ENCODE measurements around the gene ZNF616. TPM values are rescaled to one million over a fixed set of nuclear protein-coding genes. Genes with fewer than 3 reads are reported as not detected.

ZNF616 gene
- total RNA-seq, 2 experiments from 2014 or later = 11.2 to 11.7 TPM

DNA sequence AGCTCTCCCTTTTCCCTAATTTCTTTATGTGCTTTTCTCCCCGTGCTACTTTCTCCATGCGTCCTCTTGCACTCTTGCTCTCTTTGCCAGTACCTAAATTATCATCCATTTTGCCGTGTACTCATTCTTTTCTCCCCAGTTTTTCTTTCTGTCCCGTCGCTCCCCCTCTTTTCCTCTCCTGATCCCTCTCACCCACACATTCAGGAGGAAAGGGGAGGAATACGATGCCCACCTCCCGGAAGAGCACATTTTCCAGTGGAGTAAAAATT is 821 bp downstream of the ZNF616 start:
- POLR2A ChIA-PET = interaction anchor here (0.6 to 1.5 kb wide), 5 partner anchors 21 to 220 kb away, joined by 3 to 4 read pairs (median 3); no protein-coding TSS in a partner anchor
- Mint-ChIP-seq H3K27ac (peak overlapping the region; percentile 91), H3K4me1 (ENCODE audit: low read depth) (peaks cover 25% of the 10 kb centered on the region), H3K9me3 (peaks cover 23% of the 10 kb centered on the region), H3K27me3 (no peaks in the 10 kb centered on the region), H3K4me3 (peak overlapping the region; percentile 95), H3K36me3 (ENCODE audit: low read depth) (peaks cover 37% of the 10 kb centered on the region)
- ATAC-seq (no peak), DNase-seq (no peak)
- CTCF ChIA-PET = interaction anchor here (0.7 to 2.2 kb wide), 5 partner anchors 26 to 98 kb away, joined by 3 to 18 read pairs (median 3); partner anchors contain the start of genes ZNF432 and ZNF836
- intact Hi-C loops (cut with micrococcal nuclease) = no loop called here
- TF ChIP-seq, protein P1, sequence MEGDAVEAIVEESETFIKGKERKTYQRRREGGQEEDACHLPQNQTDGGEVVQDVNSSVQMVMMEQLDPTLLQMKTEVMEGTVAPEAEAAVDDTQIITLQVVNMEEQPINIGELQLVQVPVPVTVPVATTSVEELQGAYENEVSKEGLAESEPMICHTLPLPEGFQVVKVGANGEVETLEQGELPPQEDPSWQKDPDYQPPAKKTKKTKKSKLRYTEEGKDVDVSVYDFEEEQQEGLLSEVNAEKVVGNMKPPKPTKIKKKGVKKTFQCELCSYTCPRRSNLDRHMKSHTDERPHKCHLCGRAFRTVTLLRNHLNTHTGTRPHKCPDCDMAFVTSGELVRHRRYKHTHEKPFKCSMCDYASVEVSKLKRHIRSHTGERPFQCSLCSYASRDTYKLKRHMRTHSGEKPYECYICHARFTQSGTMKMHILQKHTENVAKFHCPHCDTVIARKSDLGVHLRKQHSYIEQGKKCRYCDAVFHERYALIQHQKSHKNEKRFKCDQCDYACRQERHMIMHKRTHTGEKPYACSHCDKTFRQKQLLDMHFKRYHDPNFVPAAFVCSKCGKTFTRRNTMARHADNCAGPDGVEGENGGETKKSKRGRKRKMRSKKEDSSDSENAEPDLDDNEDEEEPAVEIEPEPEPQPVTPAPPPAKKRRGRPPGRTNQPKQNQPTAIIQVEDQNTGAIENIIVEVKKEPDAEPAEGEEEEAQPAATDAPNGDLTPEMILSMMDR (IDR thresholded peaks at IDR 0.05) = no peak

DNA sequence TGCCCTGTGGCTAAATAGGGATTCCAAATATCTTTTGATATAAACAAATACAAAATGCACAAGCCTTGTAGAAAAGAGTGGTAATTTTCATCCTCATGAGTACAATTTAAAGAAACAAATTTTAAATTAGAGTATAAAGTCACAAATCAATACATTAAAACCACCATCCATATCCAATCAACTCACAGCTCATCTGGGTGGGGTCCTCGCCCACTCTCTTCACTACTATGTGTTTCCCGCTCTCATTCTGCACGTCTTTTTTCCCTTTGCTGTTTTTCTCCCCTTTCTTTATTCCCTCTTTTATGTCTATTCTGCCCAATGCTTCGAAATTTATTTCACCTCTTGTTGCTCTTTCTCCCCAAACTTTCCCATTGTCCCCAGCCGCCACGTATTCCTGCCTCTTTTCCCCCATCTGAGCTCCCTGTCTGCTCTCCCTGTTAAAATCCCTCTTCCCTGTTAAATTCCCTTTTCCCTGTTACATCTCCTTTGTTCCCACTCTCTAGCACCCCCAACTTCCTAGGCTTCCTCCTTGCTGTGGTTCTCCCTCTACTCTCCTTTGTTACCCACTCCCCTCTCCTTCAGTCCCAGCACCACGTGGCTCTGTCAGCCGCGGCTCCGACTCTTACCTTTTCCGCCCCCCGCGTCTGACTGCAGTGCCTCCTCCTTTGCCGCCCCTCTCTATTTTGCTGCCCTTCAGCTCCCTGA is 1.3 kb downstream of the ZNF616 start:
- peaks cover 25% of the 10 kb centered on the region for H3K4me1 Mint-ChIP-seq (ENCODE audit: low read depth)
- ATAC-seq (peak; percentile 18), DNase-seq (peak; percentile 56)
- intact Hi-C loops (cut with micrococcal nuclease) = no loop called here
- TF ChIP-seq, protein P1 (IDR thresholded peaks at IDR 0.05) = no peak
- H3K27me3 Mint-ChIP-seq = no peaks in the 10 kb centered on the region
- ChIA-PET POLR2A (interaction anchor here (0.6 to 1.5 kb wide), 7 partner anchors 12 to 482 kb away, joined by 3 to 4 read pairs (median 3); no protein-coding TSS in a partner anchor), CTCF (interaction anchor here (0.7 to 2.2 kb wide), 5 partner anchors 26 to 99 kb away, joined by 3 to 18 read pairs (median 3); partner anchors contain the start of genes ZNF432 and ZNF836)
- peaks cover 40% of the 10 kb centered on the region for H3K36me3 Mint-ChIP-seq (ENCODE audit: low read depth)
- peaks cover 25% of the 10 kb centered on the region for H3K9me3 Mint-ChIP-seq
- H3K27ac Mint-ChIP-seq = peak overlapping the region; percentile 91
- peak overlapping the region; percentile 95 for H3K4me3 Mint-ChIP-seq

DNA sequence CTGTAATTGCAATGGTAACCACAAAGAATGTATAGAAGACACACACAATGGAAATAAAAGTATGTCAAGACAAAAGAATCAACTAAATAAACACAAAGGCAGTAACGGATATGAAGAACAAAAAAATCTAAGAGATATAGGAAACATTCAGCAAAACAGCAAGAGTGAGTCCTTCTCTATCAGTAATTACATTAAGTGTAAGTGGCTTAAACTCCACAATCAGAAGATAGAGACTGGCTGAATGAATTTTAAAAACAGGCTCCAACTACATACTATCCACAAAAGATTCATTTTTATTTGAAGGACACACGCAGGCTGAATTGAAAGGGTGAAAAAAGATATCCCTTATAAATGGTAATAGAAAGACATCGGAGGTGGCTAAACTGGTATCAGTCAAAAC is 19.5 kb downstream of the ZNF616 start:
- TF ChIP-seq, protein P1 (IDR thresholded peaks at IDR 0.05) = no peak
- H3K4me3 Mint-ChIP-seq = no peak overlapping the region
- ATAC-seq = no peak
- POLR2A ChIA-PET = no interaction called here
- H3K9me3 Mint-ChIP-seq = peaks cover 70% of the 10 kb centered on the region
- H3K27me3 Mint-ChIP-seq = no peaks in the 10 kb centered on the region
- no peak overlapping the region for H3K27ac Mint-ChIP-seq
- intact Hi-C loops (cut with micrococcal nuclease) = no loop called here
- no peaks in the 10 kb centered on the region for H3K4me1 Mint-ChIP-seq (ENCODE audit: low read depth)
- CTCF ChIA-PET = no interaction called here
- peaks cover 94% of the 10 kb centered on the region for H3K36me3 Mint-ChIP-seq (ENCODE audit: low read depth)
- no peak for DNase-seq

DNA sequence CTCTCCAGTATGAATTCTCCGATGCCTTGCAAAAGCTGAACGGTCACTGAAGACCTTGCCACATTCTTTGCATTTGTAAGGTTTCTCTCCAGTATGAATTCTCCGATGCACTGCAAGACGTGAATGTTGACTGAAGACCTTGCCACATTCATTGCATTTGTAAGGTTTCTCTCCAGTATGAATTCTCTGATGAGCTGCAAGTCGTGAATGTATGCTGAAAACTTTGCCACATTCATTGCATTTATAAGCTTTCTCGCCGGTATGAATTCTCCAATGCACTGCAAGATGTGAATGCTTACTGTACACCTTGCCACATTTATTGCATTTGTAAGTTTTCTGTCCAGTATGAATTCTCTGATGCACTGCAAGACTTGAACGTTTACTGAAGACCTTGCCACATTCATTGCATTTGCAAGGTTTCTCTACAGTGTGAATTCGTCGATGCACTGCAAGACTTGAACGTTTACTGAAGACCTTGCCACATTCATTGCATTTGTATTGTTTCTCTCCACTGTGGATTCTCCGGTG is 24.1 kb downstream of the ZNF616 start:
- ChIA-PET POLR2A (no interaction called here), CTCF (no interaction called here)

DNA sequence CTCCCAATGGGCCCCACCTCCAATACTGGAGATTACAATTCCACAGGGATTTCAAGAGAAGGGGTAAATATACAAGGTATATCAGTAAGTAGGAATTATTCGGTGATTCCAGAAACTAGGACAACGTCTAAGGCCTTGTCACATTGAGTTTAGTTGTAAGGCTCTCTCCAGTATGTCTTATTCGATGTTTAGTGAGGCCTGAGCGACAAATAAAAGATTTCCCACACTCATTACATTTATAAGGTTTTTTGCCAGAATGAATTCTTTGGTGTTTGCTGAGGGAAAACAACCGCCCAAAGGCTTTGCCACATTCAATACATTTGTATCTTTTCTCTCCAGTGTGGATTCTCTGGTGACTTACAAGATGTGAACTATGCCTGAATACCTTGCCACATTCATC is 25.0 kb downstream of the ZNF616 start:
- POLR2A ChIA-PET = no interaction called here
- Mint-ChIP-seq H3K4me1 (ENCODE audit: low read depth) (no peaks in the 10 kb centered on the region), H3K36me3 (ENCODE audit: low read depth) (peaks cover 75% of the 10 kb centered on the region), H3K27me3 (no peaks in the 10 kb centered on the region), H3K27ac (no peak overlapping the region), H3K9me3 (peaks cover 83% of the 10 kb centered on the region), H3K4me3 (no peak overlapping the region)
- ATAC-seq (no peak), DNase-seq (no peak)
- intact Hi-C loops (cut with micrococcal nuclease) = no loop called here
- TF ChIP-seq, protein P1 (IDR thresholded peaks at IDR 0.05) = no peak
- CTCF ChIA-PET = no interaction called here

More for the DNA sequence above, 24.1 kb downstream of the ZNF616 start:
- Mint-ChIP-seq H3K4me3 (no peak overlapping the region), H3K27ac (no peak overlapping the region), H3K9me3 (peaks cover 85% of the 10 kb centered on the region), H3K27me3 (no peaks in the 10 kb centered on the region), H3K36me3 (ENCODE audit: low read depth) (peaks cover 78% of the 10 kb centered on the region), H3K4me1 (ENCODE audit: low read depth) (no peaks in the 10 kb centered on the region)
- TF ChIP-seq, protein P1 (IDR thresholded peaks at IDR 0.05) = no peak
- ATAC-seq (no peak), DNase-seq (no peak)
- intact Hi-C loops (cut with micrococcal nuclease) = no loop called here

Data from activated CD8-positive, alpha-beta T cell treated with anti-CD3 and anti-CD28 coated beads for 36 hours (primary cell).